Left colon (tissue), 2 donors: Measurements from ENCODE around the gene IL4I1. TPM values are rescaled to one million over a fixed set of nuclear protein-coding genes. Genes with fewer than 3 reads are reported as not detected.

Experiments
- ATAC-seq: fragments of 200-7000 bp; cut with Tn5 transposase; one replicate; pipeline ENCODE4 v1.9.1; 2020; ENCODE audit warnings: mild to moderate bottlenecking, moderate library complexity
- DNase-seq, 2 donors: peaks; one replicate each; pipeline ENCODE4 v3.0.0-alpha.2; 2020
- intact Hi-C, 2 donors: fragments of 100-400 bp; cut with DNase I in 1 of 2; cut with micrococcal nuclease in 1 of 2; formaldehyde crosslinking; loops; one replicate each; pipeline versions ENCODE4 v1.11.2 to v1.14.0; 2022; cut with DNase I, micrococcal nuclease
- total RNA-seq, 2 donors: library from RNA; stranded (reverse); fragmentation: NEBNext Ultra II Directional; extraction: Animal tissue kit (Norgen Biotek cat#: 25700); gene quantifications; one replicate each; pipeline ENCODE4 v1.2.1, GENCODE V29; 2021
- donor health status: DM: no; HTN: no; CAD: no.
- donor health status: DM: yes; HTN: yes; CAD: no.

Gene IL4I1
- total RNA-seq, 2 donors from 2014 or later: 0.67 to 1.3 TPM

DNA sequence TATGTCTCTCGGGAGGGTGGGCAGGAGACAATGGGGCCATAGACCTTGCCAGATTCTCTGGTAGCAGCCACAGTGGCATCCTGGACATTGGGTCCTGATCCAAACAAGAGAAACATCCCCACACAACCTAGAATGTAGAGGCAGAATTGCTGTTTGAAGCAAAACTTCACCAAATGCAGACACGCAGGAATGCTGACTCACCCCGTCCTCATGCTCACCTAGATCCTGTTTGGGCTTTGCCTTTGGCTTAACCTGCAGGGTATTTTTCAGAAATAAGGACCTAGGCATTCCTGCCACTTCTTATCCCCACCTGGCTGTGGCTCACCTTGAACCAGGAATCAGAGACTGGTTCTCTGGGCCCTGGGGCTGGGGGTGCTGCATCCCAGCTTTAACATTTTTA lies 11.9 kb downstream of the IL4I1 start:
- ATAC-seq: no peak
- intact Hi-C loops: no loop called here

DNA sequence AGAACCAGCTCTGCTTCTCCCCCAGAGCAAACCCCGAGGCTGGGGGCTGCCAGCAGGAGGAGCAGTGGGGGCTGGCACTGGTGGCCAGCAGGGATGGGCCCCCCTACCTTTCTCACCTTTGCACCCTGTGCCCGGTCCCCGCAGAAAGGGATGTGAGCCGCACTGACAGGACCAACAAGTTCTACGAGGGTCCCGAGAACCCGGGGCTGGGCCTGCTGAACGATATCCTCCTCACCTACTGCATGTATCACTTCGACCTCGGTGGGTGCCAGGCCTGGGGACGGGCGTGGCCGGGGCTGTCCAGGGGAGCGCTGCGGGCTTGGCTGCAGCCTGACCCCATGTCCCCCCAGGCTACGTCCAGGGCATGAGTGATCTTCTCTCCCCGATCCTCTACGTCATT lies 12.6 kb downstream of the IL4I1 start:
- no peak for DNase-seq
- ATAC-seq: no peak
- intact Hi-C loops: no loop called here

More for the DNA sequence above, 11.9 kb downstream of the IL4I1 start:
- DNase-seq: no peak

DNA sequence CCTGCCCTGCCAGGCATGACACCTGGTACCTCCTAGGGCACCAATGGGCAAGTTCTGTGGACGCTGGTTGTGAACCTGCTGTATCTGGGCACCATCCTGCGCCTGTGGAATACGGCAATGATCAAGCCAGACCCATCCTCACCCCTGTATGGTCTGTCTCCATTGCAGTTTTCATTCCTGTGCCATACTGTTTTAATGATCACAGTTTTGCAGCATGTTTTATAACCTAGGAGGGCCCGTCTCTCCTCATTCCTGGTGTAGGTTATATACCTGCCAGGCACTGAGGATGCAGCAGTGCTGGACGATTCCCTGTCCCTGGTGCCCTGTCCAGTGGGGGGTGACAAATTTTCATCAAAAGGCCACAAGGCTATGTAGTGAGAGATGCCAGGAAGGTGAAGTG lies 13.6 kb downstream of the IL4I1 start:
- intact Hi-C loops: no loop called here

DNA sequence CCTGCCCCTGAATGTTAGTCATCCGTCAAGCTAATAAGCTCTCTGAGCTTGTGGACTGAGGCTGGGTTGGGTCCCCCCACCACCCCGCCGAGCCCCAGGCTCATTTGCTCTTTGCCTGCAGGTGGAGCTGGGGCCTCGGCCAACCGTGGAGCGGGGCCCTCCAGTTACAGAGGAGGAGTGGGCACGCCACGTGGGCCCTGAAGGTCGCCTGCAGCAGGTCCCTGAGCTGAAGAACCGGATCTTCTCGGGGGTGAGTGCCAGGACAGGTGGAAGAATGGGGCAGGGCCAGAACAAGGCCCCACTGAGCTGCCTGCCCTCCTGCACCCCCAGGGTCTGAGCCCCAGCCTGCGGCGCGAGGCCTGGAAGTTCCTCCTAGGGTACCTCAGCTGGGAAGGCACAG lies 14.0 kb downstream of the IL4I1 start:
- DNase-seq (no peak), ATAC-seq (no peak)
- intact Hi-C loops: no loop called here

More for the DNA sequence above, 13.6 kb downstream of the IL4I1 start:
- ATAC-seq (no peak), DNase-seq (no peak)

DNA sequence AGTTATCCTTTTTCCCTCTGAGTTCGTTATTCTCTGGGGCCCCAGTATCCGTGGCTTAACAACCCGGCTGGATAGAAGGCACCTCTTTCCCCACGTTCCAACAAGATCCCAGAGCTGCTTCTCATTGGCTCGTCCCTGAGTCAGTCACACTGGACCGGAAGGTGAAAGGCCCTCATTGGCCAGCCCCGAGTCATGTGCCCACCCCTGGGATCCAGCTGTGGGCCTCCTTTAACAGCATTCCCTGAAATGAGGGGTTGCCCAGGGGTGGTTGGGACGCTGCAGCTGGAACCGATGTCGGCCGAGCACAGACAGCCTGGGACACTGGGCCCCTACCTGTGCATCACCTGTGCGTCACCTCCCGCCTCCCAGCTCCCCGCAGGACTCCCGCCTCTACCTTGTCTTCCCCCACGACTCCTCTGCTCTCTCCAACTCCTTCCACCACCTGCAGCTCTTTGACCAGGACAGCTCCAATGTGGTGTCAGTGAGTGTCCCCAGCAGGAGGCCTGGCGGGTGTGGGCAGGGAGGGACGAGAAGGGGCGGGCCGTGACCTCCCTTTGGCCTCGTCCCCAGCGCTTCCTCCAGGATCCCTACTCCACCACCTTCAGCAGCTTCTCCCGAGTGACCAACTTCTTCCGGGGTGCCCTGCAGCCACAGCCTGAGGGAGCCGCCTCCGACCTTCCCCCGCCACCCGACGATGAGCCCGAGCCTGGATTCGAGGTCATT lies 14.9 kb downstream of the IL4I1 start:
- ATAC-seq (no peak), DNase-seq (peak in 1 of 2 donors; percentile 24)
- intact Hi-C loops: no loop called here

DNA sequence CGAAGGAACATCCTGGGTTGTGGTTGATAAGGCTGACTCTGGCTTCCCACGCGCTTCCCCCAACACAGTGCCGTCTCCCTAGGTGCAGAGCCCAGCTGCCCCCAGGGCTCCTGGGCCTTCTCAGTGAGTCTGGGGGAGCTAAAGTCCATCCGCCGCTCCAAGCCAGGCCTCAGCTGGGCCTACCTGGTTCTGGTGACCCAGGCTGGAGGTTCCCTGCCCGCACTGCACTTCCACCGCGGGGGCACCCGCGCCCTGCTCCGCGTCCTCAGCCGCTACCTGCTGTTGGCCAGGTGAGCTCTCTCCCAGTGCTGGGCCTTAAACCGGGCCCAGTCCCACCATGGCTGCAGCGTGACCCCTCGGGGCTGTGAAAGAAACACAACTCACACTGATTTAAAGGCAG lies 15.5 kb downstream of the IL4I1 start:
- intact Hi-C loops: no loop called here
- DNase-seq: no peak

DNA sequence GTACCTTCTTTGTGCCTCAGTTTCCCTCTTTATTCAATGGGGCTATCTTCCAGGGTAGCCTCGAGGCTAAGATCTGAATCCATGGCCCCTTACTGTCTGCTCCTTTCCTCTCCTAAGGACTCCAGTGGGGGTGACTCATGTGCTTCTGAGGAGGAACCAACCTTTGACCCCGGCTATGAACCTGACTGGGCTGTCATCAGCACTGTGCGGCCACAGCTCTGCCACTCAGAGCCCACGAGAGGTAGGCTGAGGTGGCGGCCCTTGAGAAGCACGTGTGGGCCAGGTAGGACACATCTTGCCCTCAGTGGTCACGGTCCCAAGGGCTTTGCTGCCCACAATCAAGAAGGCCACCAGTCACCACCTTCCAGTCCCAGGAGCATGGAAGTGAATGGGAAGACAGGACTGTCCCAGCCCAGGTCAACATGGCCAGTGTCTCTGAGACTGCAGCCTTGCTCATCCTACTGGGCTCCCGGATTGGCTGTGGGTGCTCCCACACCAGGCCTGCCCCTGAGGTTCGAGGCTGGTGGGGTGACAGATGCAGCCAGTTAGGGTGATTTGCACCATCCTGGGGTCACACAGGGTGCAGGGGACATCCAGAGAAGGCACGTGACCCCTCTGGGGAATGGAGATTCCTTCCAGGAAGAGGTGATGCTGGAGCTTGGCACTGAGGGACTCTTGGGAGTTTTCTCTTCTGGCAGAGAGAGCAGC lies 16.4 kb downstream of the IL4I1 start:
- ATAC-seq: no peak
- DNase-seq: peak; percentile 9 to 23
- intact Hi-C loops: no loop called here

More for the DNA sequence above, 15.5 kb downstream of the IL4I1 start:
- ATAC-seq: no peak

DNA sequence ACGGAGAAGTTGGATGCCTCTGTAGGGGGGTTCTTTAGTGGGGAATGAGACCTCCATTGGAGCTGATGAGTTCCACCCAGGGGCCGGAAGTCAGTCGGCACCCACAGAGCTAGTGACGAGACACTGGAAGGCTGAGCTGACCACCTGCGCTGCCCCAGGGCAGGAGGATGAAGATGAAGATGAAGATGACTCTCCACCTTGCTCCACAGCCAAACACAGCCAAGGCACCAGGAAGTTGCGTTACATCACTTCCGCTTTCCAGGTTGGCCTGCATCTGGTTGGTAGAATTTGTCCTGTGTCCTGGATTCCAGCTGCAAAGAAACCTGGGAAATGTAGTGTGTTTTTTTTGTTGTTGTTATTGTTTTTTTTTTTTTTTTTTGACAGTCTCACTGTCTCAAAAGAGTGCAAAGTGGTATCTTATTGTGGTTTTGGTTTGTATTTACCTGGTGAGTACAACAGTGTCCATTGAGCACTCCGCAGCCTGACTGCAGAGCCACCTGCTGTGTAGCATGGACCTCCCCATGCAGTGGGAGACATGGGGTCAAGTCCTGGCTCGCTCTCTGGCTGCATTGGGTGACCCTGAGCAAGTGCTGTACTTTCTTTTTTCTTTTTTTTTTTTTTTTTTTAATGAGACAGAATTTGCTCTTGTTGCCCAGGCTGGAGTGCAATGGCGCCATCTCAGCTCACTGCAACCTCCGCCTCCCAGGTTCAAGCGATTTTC lies 17.3 kb downstream of the IL4I1 start:
- DNase-seq (peak; percentile 20 to 32), ATAC-seq (no peak)
- intact Hi-C loops: no loop called here

DNA sequence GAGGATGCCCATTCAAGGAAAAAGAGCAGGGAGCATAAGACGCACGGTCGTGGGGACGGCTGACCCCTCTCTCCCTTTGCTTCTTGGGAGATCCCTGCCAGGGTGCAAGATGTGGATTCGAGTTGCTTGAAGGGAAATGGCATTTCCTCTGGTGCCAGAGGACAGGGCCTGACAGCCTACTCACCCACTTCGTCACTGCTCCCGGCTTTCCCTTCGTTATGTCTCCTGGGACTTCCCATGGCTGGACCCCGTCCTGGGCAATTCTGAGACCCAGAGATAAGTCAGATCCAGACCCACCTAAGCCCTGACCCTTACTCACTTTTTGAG lies 18.0 kb downstream of the IL4I1 start:
- intact Hi-C loops: no loop called here
- no peak for ATAC-seq
- DNase-seq: no peak

DNA sequence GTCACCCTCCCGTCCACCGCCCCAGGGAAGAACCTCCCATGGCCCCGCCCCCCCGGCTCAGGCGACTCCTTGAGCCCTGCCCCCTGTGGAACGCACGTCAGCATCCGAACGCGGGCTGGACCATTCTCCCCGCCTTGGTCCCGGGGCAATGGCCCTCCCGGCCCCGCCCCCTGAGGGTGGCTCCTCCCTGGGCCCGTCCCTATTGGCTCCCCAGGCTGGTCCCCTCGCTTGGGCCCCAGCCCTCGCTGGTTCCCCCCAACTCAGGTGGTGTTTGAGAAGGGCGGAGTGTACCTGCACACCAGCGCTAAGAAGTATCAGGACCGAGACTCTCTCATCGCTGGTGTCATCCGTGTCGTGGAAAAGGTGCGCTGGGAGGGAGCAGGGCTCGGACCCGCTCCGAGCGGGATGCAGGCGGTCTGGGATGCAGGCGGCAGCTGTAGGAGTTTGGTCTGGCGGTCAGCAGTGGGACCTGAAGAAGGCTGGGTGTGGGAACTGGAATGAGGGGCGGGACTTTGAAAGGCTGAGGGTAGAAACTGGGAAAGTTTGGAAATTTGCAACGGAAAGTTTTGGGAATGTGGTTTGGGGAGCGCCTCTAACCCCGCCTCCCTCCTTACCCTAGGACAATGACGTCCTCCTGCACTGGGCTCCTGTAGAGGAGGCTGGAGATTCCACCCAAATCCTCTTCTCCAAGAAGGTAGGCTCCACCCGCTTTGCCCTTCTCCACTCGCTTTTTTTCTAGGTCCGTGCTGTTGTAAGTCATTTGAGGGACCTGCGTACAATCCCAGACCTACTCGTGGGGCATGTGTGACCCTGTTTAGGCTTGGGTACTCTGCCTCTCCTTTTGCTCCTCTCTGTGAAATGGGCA lies 18.6 kb downstream of the IL4I1 start:
- ATAC-seq (peak; percentile 70), DNase-seq (peak; percentile 99 to 100)
- intact Hi-C loops: no loop called here

DNA sequence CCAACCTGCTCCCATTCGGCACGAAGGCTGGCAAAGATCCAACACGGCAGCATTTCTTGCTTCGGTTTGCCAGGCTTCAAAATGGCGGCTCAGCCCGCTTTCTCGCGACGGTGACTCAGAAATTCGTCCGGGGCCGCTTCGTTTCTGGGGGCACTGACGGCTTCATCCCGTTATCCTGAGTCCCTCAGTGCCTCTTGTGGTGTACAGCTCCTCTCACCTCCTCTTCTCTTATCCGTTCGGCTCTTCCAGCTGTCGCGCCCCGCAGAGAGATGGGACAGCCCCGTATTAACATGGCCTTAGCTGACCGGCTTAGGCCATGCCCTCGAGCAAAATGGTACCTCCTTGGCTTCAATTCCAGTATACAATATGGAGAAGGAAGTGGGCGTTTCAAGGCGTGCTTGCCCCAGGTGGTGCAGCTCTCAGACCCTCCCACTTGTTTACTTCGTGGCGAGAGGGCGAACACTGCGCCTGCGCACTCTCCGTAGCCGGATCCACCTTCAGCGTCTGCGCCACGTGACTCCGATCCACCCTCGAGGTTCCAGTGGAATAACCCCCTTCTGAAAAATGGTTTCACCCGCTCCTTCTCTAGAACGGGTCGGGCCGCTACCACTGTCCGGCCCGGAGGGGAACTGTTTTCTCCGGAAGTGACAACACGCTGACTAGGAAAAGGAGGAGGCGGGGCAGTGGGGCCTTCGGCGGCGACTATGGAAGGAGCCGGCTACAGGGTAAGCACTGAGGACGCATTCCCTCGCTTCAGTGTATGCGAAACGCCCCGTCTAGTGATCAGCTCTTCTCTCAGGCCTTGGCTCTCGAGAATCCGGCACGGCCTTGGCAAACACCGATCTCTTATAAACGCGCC lies 19.4 kb downstream of the IL4I1 start, which contains the start of the genes AKT1S1 and TBC1D17:
TSS of gene AKT1S1 (minus strand) at position 336 of the 859 bp plus-strand sequence. CDS start 4,060 bp downstream, outside the sequence.
TSS of gene TBC1D17 (plus strand) at position 683 of the 859 bp plus-strand sequence. CDS start at position 705, 22 bp downstream.
- ATAC-seq (peak; percentile 75), DNase-seq (peak; percentile 99 to 100)
- intact Hi-C loops: no loop called here

DNA sequence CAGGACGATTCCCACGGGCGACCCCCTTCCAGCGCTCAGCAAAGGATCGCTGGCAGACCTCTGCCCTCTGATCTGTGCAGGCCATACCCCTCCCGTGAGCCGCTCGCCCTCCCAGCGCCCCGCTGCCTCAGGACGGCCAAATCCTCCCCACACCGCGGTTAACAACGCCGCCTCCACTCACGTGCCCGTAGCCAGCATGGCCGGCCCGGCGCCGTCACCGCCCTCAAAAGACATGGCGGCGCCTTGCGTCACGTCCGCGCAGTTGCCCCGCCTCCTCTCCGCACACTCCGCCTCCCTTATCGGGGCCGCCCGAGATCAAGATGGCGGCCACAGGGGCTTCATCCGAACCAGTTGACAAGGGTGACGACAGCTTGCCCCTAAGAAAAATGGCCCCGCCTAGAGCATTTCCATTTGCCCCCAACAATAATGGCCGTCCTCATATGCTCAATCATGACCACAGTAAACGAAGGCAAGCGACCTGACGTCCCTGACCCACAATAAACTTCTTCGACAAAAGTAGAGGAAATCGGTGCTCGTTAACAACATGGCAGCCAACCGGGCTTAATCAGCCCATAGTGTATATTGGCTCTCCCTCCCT lies 20.2 kb downstream of the IL4I1 start:
- intact Hi-C loops: no loop called here
- DNase-seq: peak; percentile 97 to 98

DNA sequence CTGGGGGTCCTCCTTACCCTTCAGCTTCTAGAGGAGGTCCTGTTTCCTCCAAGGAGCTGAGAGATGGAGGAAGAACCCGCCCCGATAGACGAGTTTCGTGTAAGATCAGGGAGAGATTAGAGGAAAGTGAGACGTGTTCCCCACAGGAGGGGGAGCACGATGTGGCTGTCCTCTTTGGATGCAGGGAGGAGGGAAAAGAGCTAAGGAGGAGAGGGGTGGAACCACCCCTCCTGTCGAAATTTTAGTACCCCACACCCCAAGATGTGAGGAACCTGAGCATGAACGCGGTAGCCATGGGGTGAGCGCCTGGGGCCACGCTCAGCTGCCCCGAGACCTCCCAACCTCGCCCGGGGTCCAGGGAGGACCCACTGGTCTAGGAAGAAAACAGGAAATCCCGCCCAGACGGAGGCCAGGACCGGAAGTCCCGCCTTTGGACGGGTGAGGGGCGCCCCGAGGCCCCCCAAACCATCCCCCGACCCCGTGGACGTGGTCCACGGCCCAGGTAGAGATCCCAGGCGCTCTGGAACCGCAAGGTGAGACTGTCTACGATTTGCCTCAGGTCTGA lies 20.7 kb downstream of the IL4I1 start:
- intact Hi-C loops: no loop called here
- ATAC-seq (peak; percentile 10), DNase-seq (peak in 1 of 2 donors; percentile 74)

More for the DNA sequence above, 20.2 kb downstream of the IL4I1 start:
- peak; percentile 72 for ATAC-seq

DNA sequence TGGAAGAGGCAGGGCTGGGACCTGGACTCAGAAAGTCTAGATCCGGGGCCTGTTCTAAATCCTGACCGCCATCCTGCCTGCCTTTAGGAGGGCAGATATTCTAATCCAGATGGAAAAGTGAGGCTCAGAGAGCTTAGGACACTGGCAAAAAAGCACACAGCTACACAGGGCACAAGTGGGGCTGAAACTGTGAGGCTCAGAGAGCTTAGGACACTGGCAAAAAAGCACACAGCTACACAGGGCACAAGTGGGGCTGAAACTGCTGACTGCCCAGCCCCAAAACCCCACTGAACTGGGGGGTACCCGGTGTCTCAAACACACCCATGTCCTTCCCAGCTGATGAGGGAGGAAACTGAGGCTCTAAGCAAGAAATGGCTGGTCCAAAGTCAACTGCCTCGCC lies 21.5 kb downstream of the IL4I1 start:
- intact Hi-C loops: no loop called here
- DNase-seq (no peak), ATAC-seq (no peak)

DNA sequence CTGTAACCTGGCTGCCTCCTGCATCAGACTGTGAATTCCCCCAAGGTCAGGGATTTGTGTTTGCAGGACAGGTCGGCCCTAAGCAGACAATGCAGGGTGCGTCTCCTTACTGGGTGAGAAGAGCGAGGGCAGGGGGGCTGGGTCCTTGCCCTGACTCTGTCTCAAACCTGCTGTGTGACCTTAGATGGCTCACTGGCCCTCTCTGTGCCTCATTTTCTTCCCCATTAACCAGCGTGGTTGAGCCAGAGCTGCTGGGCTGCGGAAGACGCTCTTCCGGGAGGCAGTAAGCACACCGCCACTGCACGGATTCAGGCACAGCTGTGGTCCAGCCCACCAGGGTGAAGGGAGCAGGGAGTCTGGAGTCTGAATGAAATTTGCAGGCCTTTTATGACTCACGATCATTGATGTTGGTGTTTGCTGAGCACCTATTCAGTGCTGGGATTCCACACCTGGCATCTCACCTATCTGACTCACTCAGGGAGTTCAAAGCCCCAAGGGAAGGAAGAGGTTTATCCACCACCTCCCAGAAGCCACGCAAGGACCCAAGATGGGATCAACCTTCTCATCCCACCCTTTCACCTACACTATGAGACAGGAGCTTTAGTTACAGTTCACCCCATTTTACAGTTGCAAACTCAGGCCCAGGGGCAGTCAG lies 22.1 kb downstream of the IL4I1 start:
- ATAC-seq: no peak
- intact Hi-C loops: no loop called here
- no peak for DNase-seq

DNA sequence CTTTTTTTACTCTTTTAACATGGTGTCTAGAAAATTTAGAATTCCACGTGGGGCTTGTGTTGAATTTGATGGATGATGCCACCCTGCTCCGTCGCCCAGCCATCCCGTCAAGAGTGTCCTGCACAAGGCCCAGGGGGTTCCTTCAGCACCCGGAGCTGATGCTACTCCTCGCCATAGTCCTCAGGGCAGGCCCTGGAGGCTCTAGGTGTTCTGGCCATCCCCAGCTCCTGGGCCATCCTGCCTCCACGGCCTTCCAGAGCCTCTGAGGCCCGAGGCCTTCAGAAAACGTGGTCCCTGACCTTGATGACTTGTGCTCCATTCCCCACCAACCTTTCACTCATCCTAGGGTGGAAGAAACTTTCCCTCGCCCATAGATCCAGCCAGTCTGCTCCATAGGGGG lies 22.9 kb downstream of the IL4I1 start:
- intact Hi-C loops: no loop called here

DNA sequence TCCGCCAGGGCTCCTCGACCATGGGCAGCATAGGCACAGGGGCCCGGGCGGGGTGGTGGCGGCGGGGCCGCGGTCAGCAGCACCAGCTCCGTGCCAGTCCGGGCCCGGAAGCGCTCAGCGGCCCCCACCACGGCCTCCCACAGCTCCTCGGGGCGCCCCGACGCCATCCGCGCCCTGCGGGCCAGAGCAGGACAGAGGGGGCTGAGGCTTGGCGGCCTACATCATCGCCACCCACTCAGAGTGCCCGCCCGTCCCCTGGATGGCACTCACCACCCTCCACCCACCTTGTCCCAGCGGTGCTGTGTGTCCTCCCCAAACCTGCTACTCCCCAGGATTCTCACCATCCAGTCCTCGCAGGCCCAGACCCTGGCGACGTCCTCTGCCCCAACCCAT lies 23.6 kb downstream of the IL4I1 start:
- DNase-seq (no peak), ATAC-seq (no peak)
- intact Hi-C loops: no loop called here

More for the DNA sequence above, 22.9 kb downstream of the IL4I1 start:
- DNase-seq (no peak), ATAC-seq (no peak)
